Renal pelvis (tissue), 12 donors: ENCODE measurements around the gene HRH2. TPM values are rescaled to one million over a fixed set of nuclear protein-coding genes. Genes with fewer than 3 reads are reported as not detected.
A peak's percentile ranks its signal among the peaks of the same experiment; 100 is the strongest.
"Not testable (repeated sequence)": the region's sequence is repeated elsewhere in the genome, so short reads cannot be mapped to it uniquely, and the experiment has no call there.

Experiments
- DNase-seq: peaks from one replicate; pipeline ENCODE4 v3.0.0-alpha.2; 2013
- long read RNA-seq, 16 experiments: transcript quantifications; one replicate each; lab custom pipeline, GENCODE V29; 2026
- polyA plus RNA-seq, 3 donors: library from polyadenylated mRNA; unstranded; fragments of 120-200 nt; gene quantifications; one replicate each; pipeline ENCODE4 v1.2.1, GENCODE V29; 2013; ENCODE audit not compliant: insufficient read length in 3 of 3

HRH2 gene, protein sequence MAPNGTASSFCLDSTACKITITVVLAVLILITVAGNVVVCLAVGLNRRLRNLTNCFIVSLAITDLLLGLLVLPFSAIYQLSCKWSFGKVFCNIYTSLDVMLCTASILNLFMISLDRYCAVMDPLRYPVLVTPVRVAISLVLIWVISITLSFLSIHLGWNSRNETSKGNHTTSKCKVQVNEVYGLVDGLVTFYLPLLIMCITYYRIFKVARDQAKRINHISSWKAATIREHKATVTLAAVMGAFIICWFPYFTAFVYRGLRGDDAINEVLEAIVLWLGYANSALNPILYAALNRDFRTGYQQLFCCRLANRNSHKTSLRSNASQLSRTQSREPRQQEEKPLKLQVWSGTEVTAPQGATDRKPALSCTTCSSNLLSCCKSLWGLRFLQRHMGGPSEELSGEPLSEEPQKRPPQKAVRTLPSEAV
- 1 to 10 TPM; 2.7 to 3.5 (median 3.1) TPM for polyA plus RNA-seq
- long read RNA-seq, donor 1 = 0 reads
- long read RNA-seq, donor 2, full-length matches to known transcripts = 2 of 2 reads
- long read RNA-seq, donor 2, partial matches to known transcripts = 0 of 2 reads
- long read RNA-seq, donor 2, other reads (novel, unspliced or antisense) = 0 of 2 reads
- long read RNA-seq, donor 3, full-length matches to known transcripts = 3 of 3 reads
- long read RNA-seq, donor 3, partial matches to known transcripts = 0 of 3 reads
- long read RNA-seq, donor 3, other reads (novel, unspliced or antisense) = 0 of 3 reads
- long read RNA-seq, donor 4 = 0 reads
- long read RNA-seq, donor 5 = 0 reads
- long read RNA-seq, donor 6 = 0 reads
- long read RNA-seq, donor 7, partial matches to known transcripts = 0 of 1 reads
- long read RNA-seq, donor 7, other reads (novel, unspliced or antisense) = 0 of 1 reads
- long read RNA-seq, donor 8, partial matches to known transcripts = 0 of 1 reads
- long read RNA-seq, donor 8, other reads (novel, unspliced or antisense) = 0 of 1 reads
- long read RNA-seq, donor 9, partial matches to known transcripts = 0 of 1 reads
- long read RNA-seq, donor 9, other reads (novel, unspliced or antisense) = 0 of 1 reads
- long read RNA-seq, donor 10, full-length matches to known transcripts = 1 of 1 reads
- long read RNA-seq, donor 10, partial matches to known transcripts = 0 of 1 reads
- long read RNA-seq, donor 10, other reads (novel, unspliced or antisense) = 0 of 1 reads
- long read RNA-seq, donor 11 = 0 reads
- long read RNA-seq, donor 12 = 0 reads
- long read RNA-seq, donor 13, full-length matches to known transcripts = 2 of 2 reads
- long read RNA-seq, donor 13, partial matches to known transcripts = 0 of 2 reads
- long read RNA-seq, donor 13, other reads (novel, unspliced or antisense) = 0 of 2 reads
- long read RNA-seq, donor 14 = 0 reads
- long read RNA-seq, donor 15 = 0 reads
- long read RNA-seq, donor 16, partial matches to known transcripts = 0 of 2 reads
- long read RNA-seq, donor 16, other reads (novel, unspliced or antisense) = 0 of 2 reads

DNA sequence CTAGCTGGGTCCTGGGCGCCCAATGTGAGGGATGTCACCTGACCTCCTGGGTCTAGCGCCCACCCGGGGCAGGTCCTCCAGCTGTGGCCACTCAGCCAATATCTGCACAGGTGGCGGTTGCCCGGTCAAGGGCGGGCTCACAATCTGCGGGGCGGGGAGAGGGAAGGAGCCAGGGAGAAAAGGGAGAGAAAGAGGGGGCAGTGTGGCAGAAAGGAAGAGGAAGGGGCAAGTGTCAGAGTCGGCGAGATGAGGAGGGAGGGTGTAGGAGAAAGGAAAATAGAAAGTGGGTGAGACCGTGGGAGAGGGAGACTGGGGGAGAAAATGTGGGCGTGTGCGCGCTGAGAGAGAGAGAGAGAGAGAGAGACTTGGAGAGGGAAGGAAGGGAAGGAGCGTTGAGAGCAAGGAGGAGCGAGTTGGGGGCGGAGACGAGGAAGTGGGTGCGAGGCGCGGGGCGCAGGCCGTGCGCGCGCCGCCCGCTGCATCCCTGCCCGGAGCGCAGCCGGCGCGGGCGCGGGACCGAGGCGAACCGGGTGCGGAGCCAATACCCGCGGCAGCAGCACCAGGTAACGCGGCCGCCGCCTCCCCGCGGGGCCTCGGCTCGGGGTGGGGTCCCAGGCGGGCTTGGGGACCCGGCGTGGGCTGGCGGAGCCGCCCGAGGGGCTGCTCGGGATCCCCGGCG, at the start of gene HRH2:
TSS of gene HRH2 (plus strand) at position 479 of the 679 bp plus-strand sequence. CDS start 25,163 bp downstream, outside the sequence.
- peak; percentile 24 for DNase-seq

DNA sequence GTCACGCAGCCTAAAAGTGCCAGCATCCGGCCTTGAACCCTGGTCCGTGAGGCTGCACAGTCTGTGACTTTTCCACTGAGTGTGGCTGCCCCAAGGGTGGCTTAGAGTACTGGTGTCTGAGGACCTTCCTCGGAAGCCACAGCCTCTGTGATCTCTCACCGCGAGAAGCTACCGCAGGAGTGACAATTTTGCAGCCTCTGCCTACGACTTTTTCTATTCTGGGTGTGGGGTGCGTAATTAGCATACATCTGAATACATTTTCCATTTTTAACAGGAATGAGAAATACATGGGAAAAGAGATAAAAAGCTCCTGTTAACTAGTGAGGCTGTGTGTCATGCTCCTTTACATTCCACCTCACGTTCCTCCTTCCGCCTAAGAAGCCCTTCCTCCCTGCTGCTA, 48.3 kb upstream of the HRH2 start:
- no peak for DNase-seq

GRCh38 chr5:175610381-175610780, 47.5 kb upstream of the HRH2 start:
- no peak for DNase-seq

- DNase-seq = no peak
Observed at GRCh38 chr5:175610898-175611297, 47.0 kb upstream of the HRH2 start.

DNA sequence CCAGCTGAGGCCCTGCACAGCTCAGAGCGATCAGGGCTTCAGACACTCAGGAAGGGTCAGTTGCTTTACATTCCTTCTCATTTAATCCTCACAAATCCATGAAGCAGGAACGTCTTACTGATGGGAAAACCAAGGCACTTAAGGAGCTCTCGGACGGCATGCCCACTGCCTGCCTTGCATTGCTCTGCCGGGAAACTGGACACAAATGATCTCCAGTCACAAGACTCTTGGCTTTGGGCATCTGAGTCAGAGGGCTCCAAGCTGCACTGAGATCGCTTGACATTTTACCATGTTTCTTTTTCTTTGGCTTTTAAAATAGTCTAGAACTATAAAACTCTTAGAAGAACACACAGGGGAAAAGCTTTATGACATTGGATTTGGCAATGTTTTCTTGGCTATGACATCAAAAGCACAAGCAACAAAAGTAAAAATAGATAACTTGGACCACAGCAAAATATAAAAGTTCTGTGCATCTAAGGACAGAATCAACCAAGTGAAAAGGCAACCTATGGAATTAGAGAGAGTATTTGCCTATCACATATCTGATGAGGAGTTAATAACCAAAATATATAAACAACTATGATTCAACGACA, 43.6 kb upstream of the HRH2 start:
- DNase-seq = no peak

- no peak for DNase-seq
Observed at GRCh38 chr5:175614861-175615260, 43.0 kb upstream of the HRH2 start.

DNA sequence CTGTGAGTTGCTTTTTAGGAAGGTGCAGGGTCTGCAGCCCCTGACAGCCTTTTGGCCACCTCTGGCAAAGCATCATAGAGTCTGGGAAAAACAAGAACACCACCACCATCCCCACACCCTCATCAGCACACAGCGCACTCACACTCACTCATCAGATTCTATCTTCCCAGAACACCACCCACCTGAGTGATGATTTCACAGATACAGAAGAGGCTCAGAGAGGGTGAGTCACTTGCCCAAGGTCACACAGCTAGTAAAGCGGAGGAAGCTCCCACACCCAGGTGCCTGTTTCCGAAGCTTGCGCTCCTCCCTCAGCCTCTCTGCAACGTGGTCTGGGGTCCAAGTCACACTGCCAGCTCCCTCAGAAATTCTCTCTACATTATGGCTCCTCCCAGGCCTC, 41.8 kb upstream of the HRH2 start:
- DNase-seq = no peak

GRCh38 chr5:175616527-175616926, 41.3 kb upstream of the HRH2 start:
- DNase-seq = not testable (repeated sequence)

GRCh38 chr5:175617447-175617846, 40.4 kb upstream of the HRH2 start:
- DNase-seq = no peak

- no peak for DNase-seq
Observed at GRCh38 chr5:175620527-175620926, 37.3 kb upstream of the HRH2 start.

DNA sequence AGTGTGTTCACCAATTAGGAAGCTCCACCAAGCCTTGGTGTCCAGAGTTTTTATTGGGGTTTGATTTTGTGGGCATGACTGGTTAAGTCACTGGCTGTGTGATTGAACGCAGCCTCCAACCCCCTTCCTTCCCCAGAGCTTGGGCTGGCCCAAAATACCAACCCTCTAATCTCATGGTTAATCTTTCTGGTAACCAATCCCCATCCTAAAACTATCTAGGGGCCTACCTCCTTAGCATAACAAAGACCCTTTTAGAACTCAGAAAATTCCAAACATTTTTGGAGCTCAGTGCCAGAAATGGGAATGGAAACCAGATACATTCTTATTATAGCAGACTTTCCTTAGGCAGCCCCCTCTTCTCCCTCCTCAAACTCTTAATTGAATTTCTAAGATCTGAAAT, 35.9 kb upstream of the HRH2 start:
- no peak for DNase-seq

DNA sequence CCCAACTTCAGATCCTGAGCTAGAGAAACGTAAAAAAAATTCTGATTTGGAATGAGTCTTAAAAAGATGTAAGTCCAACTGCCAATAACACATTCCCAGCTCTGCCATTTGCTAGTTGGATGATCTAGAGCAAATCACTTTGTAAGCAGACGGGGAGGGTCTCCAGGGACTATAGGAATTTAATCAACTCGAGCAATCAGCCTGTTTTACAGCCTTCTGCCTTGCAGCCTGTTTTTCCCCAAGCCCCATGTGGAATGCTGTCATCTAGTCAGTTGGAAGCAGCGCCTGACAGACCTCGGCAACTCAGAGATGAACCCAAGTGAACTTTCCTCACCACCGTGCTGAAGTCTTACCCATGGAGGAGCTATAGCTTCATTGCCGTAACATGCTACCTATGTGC, 34.8 kb upstream of the HRH2 start:
- DNase-seq = no peak

GRCh38 chr5:175624316-175624715, 33.6 kb upstream of the HRH2 start:
- no peak for DNase-seq

DNA sequence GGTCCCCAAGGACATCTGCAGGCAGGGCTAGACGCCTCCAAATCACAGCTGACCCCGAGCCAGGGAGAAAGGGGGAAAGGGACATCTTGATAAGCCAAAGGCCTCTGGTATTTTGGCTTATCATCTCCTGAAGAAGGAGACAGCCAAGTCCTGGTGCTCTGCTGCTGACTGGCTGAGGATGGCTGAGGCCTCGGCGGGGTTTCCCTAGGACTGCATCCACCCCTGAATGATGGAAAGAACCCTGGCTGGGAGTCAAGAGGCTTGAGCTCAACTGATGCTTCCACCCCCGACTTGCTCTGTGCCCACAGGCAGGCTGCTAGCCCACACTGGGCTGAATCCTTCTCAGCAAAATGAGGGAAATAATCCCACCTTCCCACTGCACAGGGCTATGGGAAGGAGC, 30.9 kb upstream of the HRH2 start:
- DNase-seq = no peak

- no peak for DNase-seq
Observed at GRCh38 chr5:175627739-175628138, 30.1 kb upstream of the HRH2 start.

DNA sequence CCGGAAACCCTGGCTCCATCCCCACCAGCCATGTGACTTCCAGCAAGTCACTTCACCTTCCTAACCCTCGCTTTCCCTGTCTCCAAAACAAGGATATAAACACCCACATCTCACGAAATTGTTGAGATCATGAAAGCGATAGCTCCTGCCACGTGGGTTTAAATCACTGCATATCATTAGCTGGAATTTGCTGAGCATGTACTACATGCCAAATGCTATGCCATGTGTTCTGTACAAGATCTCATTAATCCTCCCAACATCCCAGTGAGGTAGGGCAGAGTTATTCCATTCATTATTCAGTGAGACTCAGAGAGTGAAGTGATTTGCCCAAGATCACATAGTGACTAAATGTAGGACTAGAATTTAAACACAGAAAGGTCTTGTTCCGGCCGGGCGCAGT, 29.2 kb upstream of the HRH2 start:
- DNase-seq = no peak

- no peak for DNase-seq
Observed at GRCh38 chr5:175629261-175629660, 28.6 kb upstream of the HRH2 start.

GRCh38 chr5:175629793-175630192, 28.1 kb upstream of the HRH2 start:
- no peak for DNase-seq

GRCh38 chr5:175635854-175636584, 21.9 kb upstream of the HRH2 start:
- no peak for DNase-seq

GRCh38 chr5:175638305-175638704, 19.6 kb upstream of the HRH2 start:
- DNase-seq = no peak
